ENCODE data around the gene COMMD10. TPM values are rescaled to one million over a fixed set of nuclear protein-coding genes. Genes with fewer than 3 reads are reported as not detected.

COMMD10 gene
- total and polyA plus RNA-seq, 2 experiments from 2014 or later, result 37.7 to 52.2 TPM

DNA sequence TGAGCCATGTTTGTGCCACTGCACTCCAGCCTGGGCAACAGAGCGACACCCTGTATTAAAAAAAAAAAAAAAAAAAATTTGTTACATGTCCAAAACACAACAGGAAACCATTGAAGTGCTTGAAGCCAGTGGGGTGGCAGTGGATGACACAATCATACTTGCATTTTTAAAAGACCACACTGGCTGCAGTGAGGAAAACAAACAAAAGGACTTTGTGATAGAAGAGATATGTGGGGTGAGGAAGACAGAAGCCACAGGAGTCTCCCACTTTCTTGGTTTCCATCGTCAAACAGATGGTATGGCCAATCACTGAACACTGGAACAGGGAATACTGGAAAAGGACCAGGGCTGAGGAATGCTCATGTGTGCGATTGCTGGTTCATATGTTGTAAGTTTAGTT is 20.9 kb upstream of the COMMD10 start:
- H3K4me3 ChIP-seq, result no peak overlapping the region
- H3K79me2 ChIP-seq, result no peaks in the 10 kb centered on the region
- H3K27me3 ChIP-seq, result peaks cover 6% of the 10 kb centered on the region
- no peak for DNase-seq (ENCODE audit: low spot score)
- no peaks in the 10 kb centered on the region for H4K20me1 ChIP-seq (ENCODE audit: insufficient read depth, poor library complexity, severe bottlenecking)
- no peaks in the 10 kb centered on the region for H3K9me2 ChIP-seq (replicated peaks; ENCODE audit: insufficient read depth)
- H3K27ac ChIP-seq, result no peak overlapping the region
- H2AFZ ChIP-seq, result no peak overlapping the region
- no peaks in the 10 kb centered on the region for H3K4me1 ChIP-seq (ENCODE audit: insufficient read depth)
- H3K4me2 ChIP-seq, result no peak overlapping the region
- no peak for TF ChIP-seq EZH2 (IDR thresholded peaks at IDR 0.05; ENCODE audit: borderline replicate concordance)
- TF ChIP-seq, protein P1, sequence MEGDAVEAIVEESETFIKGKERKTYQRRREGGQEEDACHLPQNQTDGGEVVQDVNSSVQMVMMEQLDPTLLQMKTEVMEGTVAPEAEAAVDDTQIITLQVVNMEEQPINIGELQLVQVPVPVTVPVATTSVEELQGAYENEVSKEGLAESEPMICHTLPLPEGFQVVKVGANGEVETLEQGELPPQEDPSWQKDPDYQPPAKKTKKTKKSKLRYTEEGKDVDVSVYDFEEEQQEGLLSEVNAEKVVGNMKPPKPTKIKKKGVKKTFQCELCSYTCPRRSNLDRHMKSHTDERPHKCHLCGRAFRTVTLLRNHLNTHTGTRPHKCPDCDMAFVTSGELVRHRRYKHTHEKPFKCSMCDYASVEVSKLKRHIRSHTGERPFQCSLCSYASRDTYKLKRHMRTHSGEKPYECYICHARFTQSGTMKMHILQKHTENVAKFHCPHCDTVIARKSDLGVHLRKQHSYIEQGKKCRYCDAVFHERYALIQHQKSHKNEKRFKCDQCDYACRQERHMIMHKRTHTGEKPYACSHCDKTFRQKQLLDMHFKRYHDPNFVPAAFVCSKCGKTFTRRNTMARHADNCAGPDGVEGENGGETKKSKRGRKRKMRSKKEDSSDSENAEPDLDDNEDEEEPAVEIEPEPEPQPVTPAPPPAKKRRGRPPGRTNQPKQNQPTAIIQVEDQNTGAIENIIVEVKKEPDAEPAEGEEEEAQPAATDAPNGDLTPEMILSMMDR (IDR thresholded peaks at IDR 0.05; ENCODE audit: poor library complexity), result no peak
- TF ChIP-seq EZH2phosphoT487 (IDR thresholded peaks at IDR 0.05; ENCODE audit: low read depth, severe bottlenecking, unreplicated experiment), result no peak
- H3K9me3 ChIP-seq (ENCODE audit: low read depth), result no peaks in the 10 kb centered on the region
- H3K36me3 ChIP-seq (replicated peaks; ENCODE audit: insufficient read depth, low read depth), result no peaks in the 10 kb centered on the region
- 90% methylated on average over 3 of the region's 3 CpGs for WGBS (ENCODE audit: low lambda C conversion rate, missing lambda C conversion rate)

- H3K4me2 ChIP-seq, result no peak overlapping the region
- no peaks in the 10 kb centered on the region for H3K36me3 ChIP-seq (replicated peaks; ENCODE audit: insufficient read depth, low read depth)
- TF ChIP-seq, protein P1 (IDR thresholded peaks at IDR 0.05; ENCODE audit: poor library complexity), result peak; percentile 84
- TF ChIP-seq EZH2phosphoT487 (IDR thresholded peaks at IDR 0.05; ENCODE audit: low read depth, severe bottlenecking, unreplicated experiment), result no peak
- H3K79me2 ChIP-seq, result no peaks in the 10 kb centered on the region
- no peaks in the 10 kb centered on the region for H3K9me3 ChIP-seq (ENCODE audit: low read depth)
- no peaks in the 10 kb centered on the region for H3K4me1 ChIP-seq (ENCODE audit: insufficient read depth)
- H3K27me3 ChIP-seq, result peaks cover 6% of the 10 kb centered on the region
- DNase-seq (ENCODE audit: low spot score), result peak; percentile 82
- H4K20me1 ChIP-seq (ENCODE audit: insufficient read depth, poor library complexity, severe bottlenecking), result no peaks in the 10 kb centered on the region
- no peaks in the 10 kb centered on the region for H3K9me2 ChIP-seq (replicated peaks; ENCODE audit: insufficient read depth)
- 26% methylated on average over 4 of the region's 4 CpGs for WGBS (ENCODE audit: low lambda C conversion rate, missing lambda C conversion rate)
- no peak overlapping the region for H3K4me3 ChIP-seq
- H3K27ac ChIP-seq, result no peak overlapping the region
- peak overlapping the region; percentile 2 for H2AFZ ChIP-seq
Measured at GRCh38 chr5:116068028-116068632, 16.7 kb upstream of the COMMD10 start.

DNA sequence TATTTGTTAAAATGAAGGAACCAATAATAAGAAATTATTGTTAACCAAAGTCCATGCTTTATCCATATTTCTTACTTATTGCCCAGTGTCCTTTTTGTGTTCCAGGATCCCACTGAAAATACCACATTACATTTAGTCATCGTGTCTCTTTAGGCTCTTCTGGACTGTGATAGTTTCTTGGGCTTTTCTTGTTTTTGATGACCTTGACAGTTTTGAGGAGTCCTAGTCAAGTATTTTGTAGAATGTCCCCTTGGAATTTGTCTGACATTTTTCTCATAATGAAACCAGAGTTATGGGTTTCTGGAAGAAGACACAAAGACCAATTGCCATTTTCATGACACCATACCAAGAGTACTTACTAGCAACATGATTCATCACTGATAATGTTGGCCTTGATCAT is 13.6 kb upstream of the COMMD10 start:
- H3K27ac ChIP-seq, result no peak overlapping the region
- peaks cover 6% of the 10 kb centered on the region for H3K27me3 ChIP-seq
- H3K4me1 ChIP-seq (ENCODE audit: insufficient read depth), result no peaks in the 10 kb centered on the region
- no peaks in the 10 kb centered on the region for H3K79me2 ChIP-seq
- 94% methylated on average over 1 of the region's 1 CpG for WGBS (ENCODE audit: low lambda C conversion rate, missing lambda C conversion rate)
- H2AFZ ChIP-seq, result no peak overlapping the region
- no peak overlapping the region for H3K4me2 ChIP-seq
- no peaks in the 10 kb centered on the region for H3K36me3 ChIP-seq (replicated peaks; ENCODE audit: insufficient read depth, low read depth)
- H3K9me3 ChIP-seq (ENCODE audit: low read depth), result no peaks in the 10 kb centered on the region
- DNase-seq (ENCODE audit: low spot score), result no peak
- TF ChIP-seq EZH2 (IDR thresholded peaks at IDR 0.05; ENCODE audit: borderline replicate concordance), result no peak
- no peak for TF ChIP-seq EZH2phosphoT487 (IDR thresholded peaks at IDR 0.05; ENCODE audit: low read depth, severe bottlenecking, unreplicated experiment)
- TF ChIP-seq, protein P1 (IDR thresholded peaks at IDR 0.05; ENCODE audit: poor library complexity), result no peak
- no peak overlapping the region for H3K4me3 ChIP-seq
- no peaks in the 10 kb centered on the region for H3K9me2 ChIP-seq (replicated peaks; ENCODE audit: insufficient read depth)
- H4K20me1 ChIP-seq (ENCODE audit: insufficient read depth, poor library complexity, severe bottlenecking), result no peaks in the 10 kb centered on the region

Data from hepatocyte (in vitro differentiated cells).